ENCODE data around the gene CFAP45.
A peak's percentile ranks its signal among the peaks of the same experiment; 100 is the strongest.

The CFAP45 gene

GRCh38 chr1:159923203-159924024 is 23.4 kb upstream of the CFAP45 start:
- DNase-seq, result peak; percentile 94

- no peak for DNase-seq
These were observed 22.7 kb upstream of the CFAP45 start for GRCh38 chr1:159922511-159923202.

GRCh38 chr1:159921700-159922504 is 21.9 kb upstream of the CFAP45 start:
- no peak for DNase-seq

- DNase-seq, result no peak
These were observed 21.3 kb upstream of the CFAP45 start for GRCh38 chr1:159921251-159921650.

- no peak for DNase-seq
These were observed 20.7 kb upstream of the CFAP45 start for GRCh38 chr1:159920651-159921050.

- no peak for DNase-seq
These were observed 20.2 kb upstream of the CFAP45 start for GRCh38 chr1:159920202-159920601.

- DNase-seq, result no peak
These were observed 19.4 kb upstream of the CFAP45 start for GRCh38 chr1:159919236-159919865.

- DNase-seq, result no peak
These were observed 18.6 kb upstream of the CFAP45 start for GRCh38 chr1:159918352-159919200.

- no peak for DNase-seq
These were observed 17.8 kb upstream of the CFAP45 start for GRCh38 chr1:159917533-159918351.

GRCh38 chr1:159916242-159917051 is 16.5 kb upstream of the CFAP45 start:
- DNase-seq, result peak; percentile 93

- DNase-seq, result no peak
These were observed 15.7 kb upstream of the CFAP45 start for GRCh38 chr1:159915571-159916241.

GRCh38 chr1:159914252-159915018 is 14.5 kb upstream of the CFAP45 start:
- DNase-seq, result peak; percentile 86

- DNase-seq, result peak; percentile 65
These were observed 13.7 kb upstream of the CFAP45 start for GRCh38 chr1:159913451-159914192.

- no peak for DNase-seq
These were observed 11.5 kb upstream of the CFAP45 start for GRCh38 chr1:159911326-159912070.

- DNase-seq, result no peak
These were observed 8.3 kb upstream of the CFAP45 start for GRCh38 chr1:159908031-159908940.

GRCh38 chr1:159906960-159907359 is 7.0 kb upstream of the CFAP45 start:
- no peak for DNase-seq
